Measurements from ENCODE around the gene MAP6D1.

The MAP6D1 gene

DNA sequence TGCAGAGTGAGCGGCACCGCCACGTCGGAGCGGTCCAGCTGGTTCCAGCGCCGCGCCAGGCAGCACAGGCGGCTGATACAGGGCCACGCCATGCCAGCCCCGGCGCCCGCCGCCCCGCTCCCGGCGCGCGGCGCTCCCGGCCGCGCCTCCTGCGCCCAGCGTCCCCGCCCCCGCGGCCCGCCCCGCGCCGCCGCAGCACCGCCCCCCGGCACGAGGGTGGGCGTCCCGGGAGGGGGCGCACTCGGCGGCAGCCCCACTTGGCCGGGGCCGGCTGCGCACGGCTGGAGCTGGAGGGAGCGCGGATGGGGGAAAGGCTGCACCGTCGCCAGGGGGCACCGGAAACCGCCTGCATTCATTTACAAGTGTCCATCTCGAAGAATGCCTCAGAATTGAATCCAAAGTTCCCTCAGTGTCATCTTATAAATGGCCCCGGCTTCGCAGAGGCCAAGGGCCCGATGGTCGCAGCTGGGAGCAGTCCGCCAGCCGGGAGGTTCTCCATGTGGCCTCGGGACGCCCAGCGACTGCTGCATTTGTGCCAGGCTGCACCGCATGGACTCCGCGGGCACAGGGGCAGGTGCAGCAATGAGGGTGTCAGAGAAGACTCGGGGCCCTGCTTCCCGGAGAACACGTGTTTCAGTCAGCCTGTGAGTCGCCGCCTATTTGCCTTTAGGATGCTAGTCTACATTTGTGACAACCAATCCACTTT, at the start of gene MAP6D1:
TSS of gene MAP6D1 (minus strand) at position 122 of the 706 bp plus-strand sequence. CDS start at position 92, 30 bp downstream.
- peak; percentile 33 for DNase-seq (ENCODE audit: low spot score)

DNA sequence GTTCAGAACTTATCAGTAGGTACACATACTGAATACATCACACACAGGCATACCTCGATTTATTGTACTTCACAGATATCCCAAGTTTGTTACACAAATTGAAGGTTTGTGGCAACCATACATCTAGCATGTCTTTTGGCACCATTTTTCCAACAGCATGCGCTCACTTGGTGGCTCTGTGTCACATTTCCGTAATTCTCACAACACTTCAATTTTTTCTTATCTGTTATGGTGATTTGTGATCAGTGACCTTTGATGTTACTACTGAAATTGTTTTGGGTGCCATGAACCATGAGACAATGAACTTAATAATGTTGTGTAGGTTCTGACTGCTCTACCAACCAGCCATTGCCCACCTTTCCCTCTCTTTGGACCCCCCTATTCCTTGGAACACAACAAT, 48.5 kb upstream of the MAP6D1 start:
- DNase-seq (ENCODE audit: low spot score) = no peak

DNA sequence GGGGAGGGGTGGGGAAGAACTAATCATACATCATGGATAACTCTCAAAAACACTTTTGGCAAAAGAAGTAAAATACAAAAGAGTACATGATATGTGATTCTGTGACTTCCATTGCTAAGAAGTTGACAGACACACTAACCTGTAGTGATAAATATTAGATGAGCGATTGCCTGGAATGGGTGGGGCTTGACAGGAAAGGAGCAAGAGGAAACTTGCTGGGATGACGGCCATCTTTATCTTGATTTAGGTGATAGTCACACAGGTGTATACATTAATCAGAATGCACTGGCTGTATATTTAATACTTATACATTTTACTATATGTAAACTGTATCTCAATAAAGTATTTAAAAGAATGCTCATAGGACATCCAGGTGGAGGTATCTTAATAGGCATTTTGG, 46.2 kb upstream of the MAP6D1 start:
- no peak for DNase-seq (ENCODE audit: low spot score)

DNA sequence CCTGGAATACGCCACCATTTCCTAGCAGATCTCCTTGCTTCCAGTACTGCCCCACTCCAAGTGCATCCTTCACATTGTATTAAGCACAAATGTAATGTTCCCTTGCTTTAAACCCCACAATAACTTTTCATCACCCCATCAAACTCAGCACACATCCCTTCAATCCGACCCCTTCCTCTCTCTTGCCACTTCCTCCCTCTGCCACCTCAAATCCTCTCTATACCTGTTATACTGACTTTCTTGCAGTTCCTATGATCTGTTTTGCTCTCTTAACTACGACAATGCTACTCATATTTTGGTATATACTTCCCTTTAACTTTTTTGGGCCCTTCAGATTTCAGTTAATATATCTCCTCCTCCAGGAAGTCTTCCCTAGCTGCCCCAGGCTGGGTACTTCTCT, 45.2 kb upstream of the MAP6D1 start:
- DNase-seq (ENCODE audit: low spot score) = no peak

DNA sequence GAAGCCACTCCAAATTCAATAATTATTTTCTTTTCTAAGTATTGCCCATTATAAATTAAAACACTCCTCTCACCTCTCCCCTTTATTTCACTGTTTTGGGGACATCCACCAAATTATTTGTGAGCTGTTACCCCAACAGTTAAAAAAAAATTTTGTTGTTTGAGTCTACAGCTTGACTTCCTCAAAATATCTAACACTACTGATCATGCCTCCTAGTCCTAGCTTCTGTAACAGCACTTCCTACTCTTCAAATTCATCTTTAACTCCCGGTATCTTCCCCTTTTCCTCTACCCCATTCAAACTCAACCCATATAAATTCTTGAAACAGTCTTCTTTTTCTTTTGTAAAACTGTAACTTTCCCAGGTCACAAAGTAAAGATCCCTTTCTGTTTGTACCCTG, 43.4 kb upstream of the MAP6D1 start:
- DNase-seq (ENCODE audit: low spot score) = no peak

DNA sequence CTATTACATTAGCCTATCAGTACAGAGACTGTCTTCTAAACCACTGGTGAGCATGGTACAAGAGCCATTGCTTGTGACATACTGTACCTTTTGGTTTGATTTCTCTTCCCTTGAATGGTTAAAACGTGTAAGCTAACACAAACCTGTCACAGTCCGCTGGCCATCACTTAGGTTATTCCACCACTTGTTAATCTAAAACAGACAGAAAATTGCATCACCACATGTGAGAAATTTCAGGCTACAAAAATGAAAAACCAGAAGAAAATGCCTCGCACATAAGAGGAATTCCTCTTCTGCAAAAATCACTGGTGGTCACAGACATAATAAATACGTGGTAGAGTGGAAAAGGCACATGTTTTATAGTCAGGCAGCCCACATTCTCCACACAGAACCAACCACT, 37.2 kb upstream of the MAP6D1 start:
- DNase-seq (ENCODE audit: low spot score) = no peak

DNA sequence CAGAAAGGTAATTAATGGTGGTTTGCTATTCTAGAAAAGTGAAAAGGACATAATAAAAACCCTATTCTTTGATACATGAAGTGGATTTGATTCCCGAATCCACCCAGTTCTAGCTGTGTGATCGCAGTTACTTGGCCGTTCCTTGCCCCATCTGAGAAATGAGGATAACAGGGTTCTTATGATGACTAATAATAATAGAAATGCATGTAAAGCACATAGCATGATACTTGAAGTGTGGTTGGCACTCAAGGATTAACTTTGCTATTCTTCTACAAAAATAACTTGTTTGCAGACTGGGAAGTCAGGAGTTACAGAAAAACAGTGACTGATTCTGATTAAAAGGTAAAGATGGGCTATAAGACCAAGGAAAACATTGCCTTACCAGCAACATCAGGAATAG, 32.5 kb upstream of the MAP6D1 start:
- no peak for DNase-seq (ENCODE audit: low spot score)

DNA sequence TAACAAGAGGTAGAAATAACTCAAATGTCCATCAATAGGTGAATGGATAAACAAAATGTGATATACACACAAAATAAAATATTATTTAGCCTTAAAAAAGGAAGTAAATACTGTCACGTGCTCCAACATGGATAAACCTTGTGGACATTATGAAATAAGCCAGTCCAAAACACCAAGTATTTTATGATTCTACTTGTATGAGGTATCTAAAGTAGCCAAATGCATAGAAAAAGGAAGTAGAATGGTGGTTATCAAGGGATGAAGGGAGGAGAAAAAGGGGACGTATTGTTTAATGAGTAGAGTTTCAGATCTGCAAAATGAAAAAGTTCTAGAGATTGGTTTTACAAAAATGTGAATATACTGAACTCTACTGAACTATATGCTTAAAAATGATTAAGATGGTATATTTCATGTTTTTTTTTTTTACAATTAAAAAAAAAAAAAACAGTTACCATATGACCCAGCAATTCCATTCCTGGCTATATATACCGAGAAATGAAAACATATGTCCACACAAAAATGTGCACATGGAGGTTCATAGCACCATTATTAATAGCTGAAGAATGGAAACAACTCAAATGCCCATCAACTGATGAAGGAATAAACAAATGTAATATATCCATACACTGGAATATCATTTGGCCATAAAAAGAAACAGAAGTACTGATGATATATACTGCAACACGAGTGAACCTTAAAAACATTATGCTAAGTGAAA, 29.1 kb upstream of the MAP6D1 start:
- no peak for DNase-seq (ENCODE audit: low spot score)

DNA sequence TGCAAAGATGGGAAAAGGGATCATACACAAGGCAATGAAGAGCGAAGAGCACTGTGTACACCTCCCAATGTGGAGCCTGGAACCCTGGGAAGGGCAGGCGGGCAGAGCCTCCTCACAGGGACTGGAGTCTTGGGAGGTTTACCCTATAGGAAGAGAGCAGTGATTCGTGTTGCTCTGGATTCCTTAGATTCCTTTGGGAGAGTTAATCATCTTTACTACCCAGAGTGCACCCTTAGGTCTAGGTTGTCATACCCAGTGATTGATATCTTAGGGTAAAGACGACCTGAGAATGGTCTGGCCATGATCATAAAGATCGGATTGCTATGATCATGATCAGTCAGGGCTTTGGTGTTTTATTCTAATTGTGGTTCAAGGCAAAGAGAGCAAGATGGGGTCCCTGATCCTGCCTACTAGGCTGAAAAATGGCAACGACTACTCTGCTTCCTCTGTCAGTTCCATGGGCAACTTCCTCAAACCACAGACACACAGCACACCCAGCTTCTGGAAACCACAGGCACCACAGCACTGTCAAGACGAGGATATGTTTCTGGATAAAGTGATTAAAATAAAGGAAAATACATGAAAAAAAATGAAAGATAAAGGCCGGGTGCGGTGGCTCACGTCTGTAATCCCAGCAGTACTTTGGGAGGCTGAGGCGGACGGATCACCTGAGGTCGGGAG, 20.4 kb upstream of the MAP6D1 start:
- no peak for DNase-seq (ENCODE audit: low spot score)

DNA sequence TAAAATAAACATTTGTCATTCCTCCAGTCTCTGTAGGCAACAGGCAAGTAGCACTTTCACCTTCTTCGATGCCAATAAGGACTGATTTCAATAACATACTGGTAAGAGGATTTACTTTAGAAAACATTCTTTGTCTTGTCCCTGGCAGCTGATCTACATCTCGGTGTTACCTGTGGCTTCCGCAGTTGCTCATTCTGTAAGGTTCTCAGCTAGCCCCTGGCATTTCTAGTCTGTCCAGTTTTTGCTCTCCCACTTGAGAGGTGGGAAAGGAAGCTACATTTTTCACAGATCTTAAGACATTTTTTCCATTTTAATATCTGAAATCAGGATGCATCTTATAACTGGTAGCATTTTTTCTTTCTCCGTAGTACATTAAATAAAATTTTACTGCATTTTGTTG, 19.7 kb upstream of the MAP6D1 start:
- no peak for DNase-seq (ENCODE audit: low spot score)

DNA sequence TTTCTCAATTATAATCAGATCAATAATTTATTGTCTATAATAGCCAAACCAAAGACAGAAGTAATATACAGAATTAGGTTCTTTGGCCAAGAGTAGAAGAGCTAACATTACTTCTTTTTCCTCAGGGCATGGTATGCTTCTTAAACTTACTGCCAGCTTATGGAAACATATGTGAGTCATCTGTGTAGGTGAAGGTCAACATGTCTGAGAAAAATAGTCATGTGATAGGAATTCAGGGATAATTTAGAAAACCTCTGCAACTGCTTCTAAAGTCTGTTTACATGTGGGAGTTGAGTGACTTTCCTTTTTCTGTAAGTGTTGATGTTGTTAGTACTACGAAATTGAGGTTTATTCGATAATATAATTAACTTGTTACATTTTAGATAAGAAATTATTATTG, 19.2 kb upstream of the MAP6D1 start:
- peak; percentile 91 for DNase-seq (ENCODE audit: low spot score)

DNA sequence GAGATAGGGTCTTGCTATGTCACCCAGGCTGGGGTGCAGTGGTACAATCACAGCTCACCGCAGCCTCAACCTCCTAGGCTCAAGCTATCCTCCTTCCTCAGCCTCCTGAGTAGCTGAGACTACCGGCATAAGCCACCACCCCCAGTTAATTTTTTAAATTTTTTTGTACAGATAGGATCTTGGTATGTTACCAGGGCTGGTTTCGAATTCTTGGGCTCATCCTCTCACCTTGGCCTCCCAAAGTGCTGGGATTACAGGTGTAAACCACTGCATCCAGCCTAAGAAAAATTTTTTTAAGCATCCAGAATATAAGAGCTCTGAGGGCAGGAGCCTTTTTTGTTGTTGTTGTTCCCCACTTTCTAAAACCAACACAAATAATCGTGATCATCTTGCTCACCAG, 14.4 kb upstream of the MAP6D1 start:
- DNase-seq (ENCODE audit: low spot score) = no peak

DNA sequence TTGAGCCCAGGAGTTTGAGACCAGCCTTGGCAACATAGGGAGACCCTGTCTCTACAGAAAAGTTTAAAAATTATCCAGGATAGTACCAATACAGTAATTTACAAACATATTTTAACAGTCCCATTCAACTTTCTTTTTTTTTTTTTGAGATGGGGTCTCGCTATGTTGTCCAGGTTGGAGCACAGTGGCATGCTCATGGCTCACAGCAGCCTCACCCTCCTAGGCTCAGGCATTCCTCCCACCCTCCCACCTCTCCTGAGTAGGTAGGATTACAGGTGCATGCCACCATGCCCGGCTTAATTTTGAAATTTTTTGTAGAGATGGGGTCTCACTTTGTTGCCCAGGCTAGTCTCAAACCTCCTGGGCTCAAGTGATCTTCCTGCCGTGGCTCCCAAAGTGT, 12.5 kb upstream of the MAP6D1 start:
- no peak for DNase-seq (ENCODE audit: low spot score)

DNA sequence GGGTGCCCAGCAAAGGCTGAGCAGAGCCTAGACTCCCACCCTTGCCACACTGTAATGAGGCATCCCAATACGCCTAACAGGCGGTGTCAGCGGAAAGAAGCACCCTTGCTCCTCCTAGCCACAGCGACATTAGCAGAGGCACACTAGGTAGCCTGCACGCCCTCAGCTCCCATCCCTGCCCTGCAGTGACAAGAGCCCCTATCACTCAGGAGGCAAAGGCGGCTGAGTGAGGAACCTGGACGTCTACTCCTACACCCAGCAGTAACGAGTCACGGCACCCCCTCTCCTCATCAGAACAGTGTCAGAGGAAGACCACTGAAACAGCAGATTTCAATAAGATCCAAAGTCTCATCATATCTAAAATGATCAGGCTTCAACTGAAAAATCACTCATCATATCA, 12.0 kb upstream of the MAP6D1 start:
- no peak for DNase-seq (ENCODE audit: low spot score)

DNA sequence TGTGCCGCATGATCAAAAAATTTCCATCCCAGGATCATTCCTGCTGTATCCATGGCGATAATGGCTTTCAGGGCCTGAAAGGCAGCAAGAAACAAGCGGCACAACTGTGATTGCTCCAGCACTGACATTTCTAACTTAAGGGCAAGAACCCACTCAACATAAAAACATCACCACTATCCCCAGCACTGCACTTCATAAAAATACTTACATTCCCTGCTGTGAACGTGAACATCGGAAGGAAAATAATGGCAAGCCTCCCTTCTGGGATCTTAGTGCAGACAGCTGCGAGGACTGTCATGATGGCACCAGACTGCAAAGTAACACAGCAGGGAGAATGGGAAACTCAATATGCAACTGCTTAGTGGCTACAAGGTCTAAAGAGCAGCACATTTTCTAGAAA, 8.1 kb upstream of the MAP6D1 start:
- no peak for DNase-seq (ENCODE audit: low spot score)

DNA sequence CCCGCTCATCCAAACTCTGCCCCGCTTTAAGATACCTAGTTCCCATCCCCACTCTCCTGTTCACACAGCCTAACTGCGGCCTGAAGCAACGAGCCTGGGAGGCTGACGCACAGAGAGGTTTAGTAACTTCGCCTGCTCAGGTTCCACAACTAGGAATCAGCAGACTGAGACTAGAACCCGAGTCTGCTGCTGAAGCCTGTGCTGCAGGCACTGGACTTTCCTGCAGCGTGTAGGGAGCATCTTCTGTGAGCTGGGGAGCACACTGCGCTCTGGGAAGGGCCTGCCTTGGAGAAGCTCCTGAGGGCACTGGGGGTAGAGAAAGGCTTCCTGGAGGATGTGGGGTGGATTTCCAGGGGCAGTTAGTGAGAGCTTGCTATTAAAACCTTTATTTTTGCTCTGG, 4.8 kb upstream of the MAP6D1 start:
- no peak for DNase-seq (ENCODE audit: low spot score)

DNA sequence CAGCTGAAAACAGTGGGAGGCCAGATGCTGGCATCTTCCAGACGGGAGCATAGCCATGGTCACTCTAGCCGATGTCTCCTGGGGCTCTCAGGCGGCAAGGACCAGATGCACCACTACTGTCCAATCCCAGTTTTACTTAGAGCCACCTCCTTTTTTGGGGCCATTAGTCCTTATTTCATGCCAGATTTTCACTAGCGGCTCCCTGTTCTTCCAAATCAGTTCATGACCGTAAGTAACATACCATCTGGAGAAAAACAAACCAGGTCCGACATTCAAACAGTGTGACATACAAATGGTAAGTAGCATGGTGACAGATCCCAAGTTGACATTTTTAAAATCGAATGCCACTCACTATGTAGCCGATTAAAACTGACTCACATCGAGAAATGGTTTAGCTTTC, 4.1 kb upstream of the MAP6D1 start:
- DNase-seq (ENCODE audit: low spot score) = no peak

DNA sequence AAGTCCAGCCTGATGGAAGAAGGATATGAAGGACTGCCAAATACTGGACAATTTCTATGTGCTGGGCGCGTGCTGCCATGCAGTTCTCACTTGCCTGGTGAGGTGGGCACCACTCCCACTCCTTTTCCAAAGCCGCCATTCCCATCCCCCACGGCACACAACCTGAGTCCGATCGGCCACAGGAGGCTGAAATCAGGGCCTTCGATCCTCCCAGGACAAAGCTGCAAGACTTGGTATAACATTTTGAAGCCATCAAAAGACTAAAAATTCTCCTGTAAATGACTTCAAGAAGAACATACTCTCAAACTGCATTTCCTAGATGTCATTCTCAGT, 3.1 kb upstream of the MAP6D1 start:
- no peak for DNase-seq (ENCODE audit: low spot score)

DNA sequence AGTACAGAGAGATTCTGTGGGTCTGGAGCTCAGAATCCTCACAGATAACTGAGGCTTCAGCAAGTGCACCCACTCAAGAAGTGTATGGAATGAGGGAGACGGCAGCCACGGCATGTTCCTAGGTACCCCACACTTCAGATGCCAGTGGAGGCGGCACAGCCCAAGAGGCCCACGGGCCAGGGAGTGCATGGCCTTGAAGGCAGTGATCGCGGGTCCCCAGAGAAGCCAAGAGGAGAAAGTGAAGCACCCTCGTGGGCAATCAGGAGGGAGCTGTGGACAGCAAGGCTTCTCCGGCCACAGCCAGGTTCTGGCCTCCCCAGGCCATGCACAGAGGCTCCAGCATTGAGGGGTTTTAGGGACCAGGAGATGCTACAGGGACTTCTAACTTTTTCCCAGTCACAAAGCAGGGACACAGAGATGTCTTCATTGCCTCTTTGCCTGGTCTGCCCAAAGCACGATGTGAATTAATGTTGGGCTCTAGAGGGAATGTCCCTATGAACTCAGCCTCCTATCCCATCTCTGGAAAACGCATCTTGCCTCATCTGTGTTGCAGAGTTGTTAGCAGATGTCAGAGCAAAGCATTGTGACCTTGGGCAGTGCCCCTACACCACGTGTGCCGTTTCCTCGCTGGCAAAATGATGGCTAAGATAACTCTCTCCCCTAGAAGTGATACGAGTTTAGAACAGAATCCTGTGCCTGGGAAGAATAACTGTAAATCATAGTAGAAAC, 2.6 kb upstream of the MAP6D1 start:
- DNase-seq (ENCODE audit: low spot score) = no peak

DNA sequence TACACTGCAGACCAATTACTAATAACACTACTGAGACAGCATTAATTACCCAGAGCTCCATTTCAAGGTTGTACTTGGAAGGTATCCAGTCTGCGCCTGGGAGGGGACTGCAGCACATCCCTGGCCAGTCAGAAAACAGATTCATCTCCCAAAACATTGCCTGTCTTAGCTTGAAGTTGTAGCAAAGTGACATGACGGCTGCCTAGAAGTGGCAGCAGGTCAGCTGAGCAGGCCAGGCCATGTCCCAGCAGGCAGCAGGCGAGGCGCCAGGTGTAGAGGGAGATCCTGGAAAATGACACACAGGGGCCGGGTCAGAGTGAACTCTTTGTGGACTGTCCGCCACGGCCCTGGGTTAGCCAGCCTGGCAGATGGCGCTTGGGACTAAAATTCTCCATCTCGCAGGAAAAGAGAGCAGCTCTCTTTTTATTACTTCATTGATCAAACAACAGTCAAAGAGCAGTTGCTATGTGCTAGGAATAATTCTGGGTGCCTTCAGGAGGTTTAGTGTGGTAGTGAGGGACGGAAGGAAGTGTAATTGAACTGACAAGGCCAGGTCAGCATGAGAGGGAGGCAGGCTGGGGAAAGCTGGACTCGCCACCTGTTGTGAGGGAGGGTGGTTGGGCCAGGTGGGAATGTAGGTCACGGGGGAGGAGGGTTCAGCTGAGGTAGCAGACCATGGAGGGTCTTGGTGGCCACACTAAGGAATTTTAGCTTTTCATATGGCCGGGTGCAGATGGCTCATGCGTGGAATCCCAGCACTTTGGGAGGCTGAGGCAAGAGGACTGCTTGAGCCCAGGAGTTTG, 1.3 kb upstream of the MAP6D1 start:
- no peak for DNase-seq (ENCODE audit: low spot score)

DNA sequence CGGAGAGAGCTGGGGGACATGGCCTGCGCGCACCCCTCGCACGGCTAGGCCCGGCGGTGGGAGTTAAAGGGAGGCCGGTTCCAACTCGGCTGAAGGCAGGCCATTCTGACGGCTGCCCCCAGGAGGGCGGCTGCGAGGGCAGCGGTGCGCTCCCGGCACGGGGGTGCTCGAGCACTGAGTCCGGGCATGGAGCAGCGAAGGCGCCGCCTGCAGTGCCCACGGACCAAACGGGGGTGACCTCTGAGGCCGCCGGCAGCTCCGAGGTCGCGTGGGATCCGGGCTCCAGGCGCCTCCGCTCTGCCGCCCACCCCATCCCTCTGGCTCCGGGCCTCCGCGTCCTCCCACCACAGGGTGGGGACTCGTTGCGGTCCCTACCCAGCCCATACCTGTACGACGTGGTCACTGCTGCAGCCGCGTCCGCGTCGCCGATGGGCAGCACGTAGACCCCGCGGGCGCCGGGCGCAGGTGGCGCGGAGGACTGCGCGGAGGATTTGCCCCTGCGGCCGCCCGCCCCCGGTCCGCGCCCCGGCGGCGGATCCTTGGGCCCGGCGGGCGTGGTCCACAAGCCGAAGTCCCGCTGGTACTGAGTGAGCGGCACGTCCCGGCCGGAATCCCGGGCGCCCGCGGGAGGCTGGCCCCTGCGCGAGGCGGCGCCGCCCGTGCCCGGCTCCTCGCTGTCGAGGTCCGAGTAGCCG, 469 bp downstream of the MAP6D1 start:
- DNase-seq (ENCODE audit: low spot score) = no peak

Measured in COLO829 (cell line).